HG03097 (cell line): ENCODE measurements around the gene ANGPTL2.

ENCODE experiments used
- ATAC-seq: cut with Tn5 transposase; IDR thresholded peaks from one replicate; pipeline ENCODE4 v1.9.1; 2021; ENCODE audit not compliant: unreplicated experiment, low FRiP score

ANGPTL2 gene

GRCh38 chr9:127081250-127082185 is 40.9 kb downstream of the ANGPTL2 start:
- ATAC-seq: no peak

- no peak for ATAC-seq
Observed at GRCh38 chr9:127079446-127080140, 42.8 kb downstream of the ANGPTL2 start.

DNA sequence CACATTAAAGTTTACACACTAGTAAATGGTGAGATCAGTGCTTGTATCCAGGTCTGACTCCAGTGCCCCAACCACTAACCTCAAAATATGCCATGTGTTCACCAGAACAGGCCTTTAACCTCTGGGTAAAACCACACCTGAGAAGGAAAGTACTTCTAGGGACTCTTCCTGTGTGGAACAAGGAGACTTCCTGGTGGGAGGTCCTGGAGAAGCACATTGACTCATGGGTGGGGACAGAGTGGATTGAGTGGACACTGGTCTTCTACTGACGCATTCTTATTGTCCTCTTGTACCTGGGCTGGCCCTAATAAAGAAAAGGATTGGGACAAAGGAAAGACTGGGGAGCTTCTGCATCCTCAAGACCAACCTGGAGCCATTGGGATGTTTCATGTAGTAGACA is 43.4 kb downstream of the ANGPTL2 start:
- no peak for ATAC-seq

GRCh38 chr9:127078336-127078735 is 44.1 kb downstream of the ANGPTL2 start:
- ATAC-seq: no peak

GRCh38 chr9:127077644-127077946 is 44.8 kb downstream of the ANGPTL2 start:
- ATAC-seq: no peak

- no peak for ATAC-seq
Observed at GRCh38 chr9:127076860-127077643, 45.4 kb downstream of the ANGPTL2 start.

GRCh38 chr9:127075624-127076372 is 46.6 kb downstream of the ANGPTL2 start:
- no peak for ATAC-seq

DNA sequence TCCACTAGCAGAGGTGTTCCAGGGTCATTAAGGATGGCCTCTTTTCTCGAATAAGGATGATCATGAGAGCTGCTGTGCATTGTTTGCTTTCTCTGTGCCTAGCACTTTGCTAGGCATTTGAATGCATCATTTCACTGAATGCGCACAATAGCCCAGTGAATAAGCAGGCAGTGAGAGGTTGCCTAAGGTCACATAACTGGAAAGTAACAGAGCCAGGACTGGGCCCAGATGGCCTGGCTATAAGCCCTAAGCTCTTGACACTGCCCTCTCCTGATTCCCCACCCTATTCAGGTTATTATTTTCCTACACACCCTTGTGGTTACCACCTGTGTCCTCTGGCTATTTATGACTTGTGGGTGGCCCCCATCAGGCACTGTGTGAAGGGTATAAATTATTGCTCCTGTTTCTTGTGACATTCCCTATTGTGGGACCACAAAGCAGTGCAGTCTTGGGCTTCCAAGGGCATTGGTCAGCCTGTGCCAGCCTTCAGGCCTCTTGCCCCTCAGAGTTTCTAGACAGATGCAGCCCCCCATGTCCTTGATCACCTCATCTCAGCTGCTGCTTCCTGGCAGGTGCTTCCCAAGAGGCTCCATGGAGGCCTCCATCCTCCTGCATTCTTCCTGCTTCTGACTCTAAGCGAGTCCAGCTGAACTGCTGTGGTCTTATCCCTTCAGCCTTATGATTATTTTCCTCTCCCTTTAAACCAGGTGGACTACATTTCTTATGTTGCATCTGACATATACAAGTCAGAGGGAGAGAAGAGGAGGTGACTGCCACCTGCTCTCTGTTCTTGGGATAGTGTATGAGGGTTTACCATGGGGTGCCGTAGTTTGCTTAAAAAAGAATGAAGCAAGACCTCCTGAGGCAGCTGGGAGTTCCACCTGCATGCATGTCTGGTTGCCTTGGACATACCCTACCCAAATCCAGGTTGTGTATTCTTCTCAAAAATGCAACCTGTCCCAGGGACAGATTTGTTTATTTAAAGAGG is 47.6 kb downstream of the ANGPTL2 start:
- no peak for ATAC-seq

DNA sequence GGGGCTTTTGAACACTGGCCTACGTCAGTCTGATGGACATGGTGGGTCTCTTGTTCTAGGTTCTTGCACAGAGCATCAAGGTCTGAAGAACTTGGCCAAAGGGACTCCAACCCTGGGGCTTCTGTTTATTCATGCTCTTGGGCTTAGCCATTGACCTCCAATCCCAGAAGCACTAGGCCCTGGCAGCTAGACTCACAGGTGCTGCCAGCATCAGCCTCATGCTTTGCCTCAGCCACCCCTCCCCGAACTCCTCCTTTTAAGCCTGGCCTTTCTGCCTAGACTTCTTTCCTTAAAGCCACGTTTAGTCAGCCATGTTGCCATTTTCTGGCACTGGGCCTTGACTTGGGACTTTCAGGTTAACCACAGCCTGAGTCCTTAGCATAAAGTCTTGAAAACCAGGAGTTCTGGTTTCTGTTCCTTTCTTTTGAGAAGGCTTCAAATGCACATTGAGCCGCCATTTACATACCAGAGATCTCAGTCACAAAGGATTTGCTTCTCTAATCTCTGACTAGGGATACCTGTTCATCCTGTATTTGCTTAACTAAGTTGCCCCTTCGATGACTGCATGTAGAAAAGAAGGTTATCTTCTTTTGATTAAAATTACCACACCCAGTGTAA is 54.7 kb downstream of the ANGPTL2 start:
- ATAC-seq: no peak

GRCh38 chr9:127066851-127067136 is 55.6 kb downstream of the ANGPTL2 start:
- ATAC-seq: no peak

GRCh38 chr9:127066060-127066850 is 56.2 kb downstream of the ANGPTL2 start:
- no peak for ATAC-seq

- no peak for ATAC-seq
Observed at GRCh38 chr9:127065592-127065991, 56.8 kb downstream of the ANGPTL2 start.

DNA sequence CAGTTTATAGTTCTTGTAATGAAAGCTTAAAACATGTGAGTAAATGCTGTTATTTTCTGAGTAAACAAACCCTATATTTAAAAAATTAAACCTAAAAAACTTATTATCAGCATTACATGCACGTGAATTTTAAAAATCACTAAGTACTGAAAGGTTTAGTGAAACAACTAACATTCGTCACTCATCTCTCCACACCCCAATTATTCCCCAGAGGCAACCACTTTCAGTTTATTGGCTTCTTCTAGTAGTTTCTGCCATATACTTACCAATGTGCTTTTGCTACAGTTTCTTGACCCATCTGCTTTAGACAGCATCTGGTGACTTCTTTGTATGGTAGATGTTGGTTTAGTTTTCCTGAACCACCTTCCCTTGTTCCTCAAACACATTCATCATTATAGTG is 58.1 kb downstream of the ANGPTL2 start:
- ATAC-seq: no peak

- no peak for ATAC-seq
Observed at GRCh38 chr9:127061411-127061810, 61.0 kb downstream of the ANGPTL2 start.

GRCh38 chr9:127059765-127060361 is 62.6 kb downstream of the ANGPTL2 start:
- no peak for ATAC-seq

DNA sequence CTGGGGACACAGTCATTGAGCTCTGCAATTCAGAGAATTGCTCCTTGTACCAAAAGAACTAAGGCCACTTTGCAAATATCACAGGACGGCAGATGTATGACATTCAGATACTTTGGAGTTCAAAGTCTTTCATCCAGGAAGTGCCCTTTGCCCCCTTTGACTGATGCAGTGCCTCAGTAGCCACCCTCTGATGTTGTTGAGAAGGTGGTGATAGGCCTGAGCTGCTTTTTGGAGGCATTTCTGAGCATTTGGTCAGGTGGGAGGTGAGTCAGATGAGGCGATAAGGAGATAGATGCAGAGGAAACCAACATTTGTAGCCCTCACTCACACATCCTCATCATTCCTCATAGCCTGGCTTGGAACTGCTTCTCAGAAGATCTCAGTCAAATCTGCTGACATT is 63.4 kb downstream of the ANGPTL2 start:
- no peak for ATAC-seq

DNA sequence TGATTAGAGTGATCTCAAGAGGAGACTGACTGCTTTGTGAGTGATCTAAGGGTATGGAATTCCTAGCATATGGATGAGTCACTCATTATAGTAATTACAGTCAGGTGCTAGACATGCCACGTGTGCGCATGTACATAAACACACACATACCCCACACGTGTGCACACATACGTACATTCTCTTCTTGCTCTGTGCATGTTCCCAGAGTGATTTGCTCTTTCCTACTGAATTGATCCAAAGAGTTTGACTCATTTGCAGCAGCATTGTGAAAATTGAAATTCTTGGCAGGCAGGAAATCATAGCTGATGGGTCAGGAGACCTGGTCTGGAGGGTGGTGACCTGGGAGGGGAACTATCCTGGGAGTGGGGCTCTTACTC is 63.8 kb downstream of the ANGPTL2 start:
- ATAC-seq: no peak

DNA sequence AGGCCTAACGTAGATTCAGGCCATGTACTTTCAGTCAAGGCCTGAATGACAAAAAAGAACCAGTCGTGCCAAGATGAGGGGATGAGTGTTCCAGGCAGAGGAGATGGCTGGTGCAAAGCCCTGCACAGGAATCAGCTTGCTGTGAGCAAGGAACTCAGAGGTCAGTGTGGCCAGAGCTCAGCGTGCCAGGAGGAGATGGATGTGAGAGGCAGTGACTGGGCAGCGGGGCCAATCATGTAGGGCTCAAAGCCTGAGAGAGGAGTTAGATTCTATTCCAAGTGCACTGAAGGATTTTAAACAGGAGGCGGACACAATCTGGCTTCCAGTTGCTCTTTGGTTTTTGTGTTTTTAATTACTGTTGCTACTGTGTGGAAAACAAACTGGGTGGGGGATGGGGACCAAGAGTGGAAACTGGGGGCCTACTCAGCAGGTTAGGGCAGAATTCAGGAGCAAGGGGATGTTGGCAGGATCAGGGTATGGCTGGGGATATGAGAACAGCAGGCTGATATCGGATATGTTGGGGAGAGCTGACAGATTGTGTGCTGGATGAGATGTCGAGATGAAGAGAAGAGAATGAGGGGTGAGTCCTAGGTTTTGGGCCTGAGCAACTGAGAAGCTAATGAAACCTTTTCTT is 64.3 kb downstream of the ANGPTL2 start:
- ATAC-seq: no peak
